H1 (cell line): Measurements from ENCODE around the gene AUH. TPM values are rescaled to one million over a fixed set of nuclear protein-coding genes. Genes with fewer than 3 reads are reported as not detected.

ENCODE experiments used
- CTCF ChIA-PET: fragments of 300-600 bp; sonication (Branson Sonifier 250); formaldehyde crosslinking; loops from one replicate; lab custom pipeline; 2021; ENCODE audit not compliant: partially characterized antibody; lab: Charles Lee
- POLR2A ChIA-PET: fragments of 300-600 bp; sonication (Branson Sonifier 250); formaldehyde crosslinking; loops from one replicate; lab custom pipeline; 2021; ENCODE audit warnings: inconsistent platforms; ENCODE audit not compliant: partially characterized antibody; lab: Charles Lee
- DNase-seq, 2 experiments: peaks; one replicate each; pipeline versions ENCODE4 v3.0.0 to v3.0.0-alpha.2; 2010 to 2022; ENCODE audit warnings: low spot score in 2 of 2, low read depth in 1 of 2, mixed read lengths in 1 of 2
- FAIRE-seq: peaks from 2 replicates; lab custom pipeline; 2011; peaks lifted over from hg19 to GRCh38; lab: Jason Lieb, UNC
- H2AFZ ChIP-seq: 2 replicates; pipeline ENCODE4 v1.8.1; 2012; ENCODE audit warnings: low read length, inconsistent platforms
- H2AK5ac ChIP-seq: 2 replicates; pipeline ENCODE4 v1.6.1; 2013; ENCODE audit warnings: low read depth, low read length
- H2BK120ac ChIP-seq: replicated peaks from 2 replicates; pipeline ENCODE3; 2013; ENCODE audit warnings: low read depth, low read length, inconsistent platforms
- H2BK12ac ChIP-seq: 2 replicates; pipeline ENCODE4 v1.6.1; 2013; ENCODE audit warnings: low read depth, low read length
- H2BK15ac ChIP-seq: 2 replicates; pipeline ENCODE4 v1.6.1; 2013; ENCODE audit warnings: low read length
- H2BK20ac ChIP-seq: 2 replicates; pipeline ENCODE4 v1.6.1; 2013; ENCODE audit warnings: low read length
- H2BK5ac ChIP-seq: 2 replicates; pipeline ENCODE4 v1.6.1; 2013; ENCODE audit warnings: low read depth, low read length
- H3K14ac ChIP-seq: 2 replicates; pipeline ENCODE4 v1.6.1; 2013; ENCODE audit warnings: inconsistent platforms; ENCODE audit not compliant: insufficient read length
- H3K18ac ChIP-seq: 2 replicates; pipeline ENCODE4 v1.6.1; 2013; ENCODE audit warnings: low read length; ENCODE audit errors: extremely low read depth
- H3K23ac ChIP-seq: 2 replicates; pipeline ENCODE4 v1.6.1; 2013; ENCODE audit warnings: inconsistent platforms; ENCODE audit not compliant: insufficient read length
- H3K23me2 ChIP-seq: 2 replicates; pipeline ENCODE4 v1.6.1; 2013; ENCODE audit warnings: low read depth, low read length
- H3K27ac ChIP-seq: 2 replicates; pipeline ENCODE4 v1.6.1; 2011; ENCODE audit warnings: low read depth, low read length, inconsistent platforms
- H3K27me3 ChIP-seq, 4 experiments: replicated peaks in 1 of 4; 1 replicate in 1 of 4; 2 replicates in 3 of 4; pipeline versions ENCODE4 v1.6.1 to v1.8.1; 2011 to 2013; ENCODE audit warnings: low read length in 3 of 4, mild to moderate bottlenecking in 3 of 4, inconsistent platforms in 2 of 4, mixed read lengths in 2 of 4, moderate library complexity in 1 of 4; ENCODE audit not compliant: control insufficient read depth in 3 of 4, insufficient read depth in 3 of 4; ENCODE audit errors: extremely low read depth in 1 of 4
- H3K36me3 ChIP-seq, 4 experiments: 2 replicates each; pipeline versions ENCODE4 v1.6.1 to v1.8.1; 2011 to 2013; ENCODE audit warnings: mild to moderate bottlenecking in 4 of 4, low read length in 3 of 4, moderate library complexity in 2 of 4, control low read depth in 1 of 4, inconsistent platforms in 1 of 4; ENCODE audit not compliant: insufficient read depth in 4 of 4, control insufficient read depth in 2 of 4
- H3K4ac ChIP-seq: replicated peaks from 2 replicates; pipeline ENCODE3; 2013; ENCODE audit warnings: low read length, low read depth, mixed read lengths, inconsistent platforms; ENCODE audit not compliant: insufficient read length
- H3K4me1 ChIP-seq, 4 experiments: replicated peaks in 1 of 4; 1 replicate in 1 of 4; 2 replicates in 3 of 4; pipeline versions ENCODE4 v1.6.1 to v1.8.1; 2011 to 2013; ENCODE audit warnings: low read length in 3 of 4, inconsistent platforms in 2 of 4, mixed read lengths in 1 of 4; ENCODE audit not compliant: insufficient read depth in 4 of 4, control insufficient read depth in 3 of 4
- H3K4me2 ChIP-seq, 2 experiments: 2 replicates each; pipeline versions ENCODE4 v1.6.1 to v1.8.1; 2011 to 2013; ENCODE audit warnings: low read depth in 2 of 2, low read length in 2 of 2, control low read depth in 1 of 2, inconsistent platforms in 1 of 2, mild to moderate bottlenecking in 1 of 2; ENCODE audit not compliant: insufficient read depth in 1 of 2
- H3K4me3 ChIP-seq, 4 experiments: fragments of 200-600, 300-600 bp in 1 of 4; sonication (generic), shearing (Covaris generic), sonication (Bioruptor Twin) in 1 of 4; 2 replicates each; pipeline versions ENCODE4 v1.5.1 to v1.8.1; 2011 to 2016; ENCODE audit warnings: low read length in 4 of 4, low read depth in 3 of 4, control low read depth in 2 of 4, inconsistent platforms in 2 of 4, mild to moderate bottlenecking in 2 of 4, mixed read lengths in 1 of 4, moderate library complexity in 1 of 4; ENCODE audit not compliant: insufficient read depth in 2 of 4; ENCODE audit errors: extremely low read depth in 1 of 4
- H3K56ac ChIP-seq: replicated peaks from 2 replicates; pipeline ENCODE3; 2013; ENCODE audit warnings: low read depth, mild to moderate bottlenecking, mixed read lengths, low read length, inconsistent platforms; ENCODE audit not compliant: insufficient read length
- H3K79me1 ChIP-seq: 2 replicates; pipeline ENCODE4 v1.6.1; 2013; ENCODE audit warnings: low read depth, low read length, control low read depth
- H3K79me2 ChIP-seq, 2 experiments: 2 replicates each; pipeline versions ENCODE4 v1.6.1 to v1.8.1; 2012 to 2013; ENCODE audit warnings: low read length in 2 of 2, mild to moderate bottlenecking in 2 of 2, inconsistent platforms in 1 of 2; ENCODE audit not compliant: insufficient read depth in 2 of 2, control insufficient read depth in 1 of 2
- H3K9ac ChIP-seq, 4 experiments: replicated peaks in 1 of 4; 1 replicate in 1 of 4; 2 replicates in 3 of 4; pipeline versions ENCODE4 v1.6.1 to v1.8.1; 2011 to 2013; ENCODE audit warnings: low read depth in 3 of 4, low read length in 3 of 4, control low read depth in 2 of 4, mild to moderate bottlenecking in 2 of 4, moderate library complexity in 2 of 4, inconsistent platforms in 1 of 4; ENCODE audit errors: extremely low read depth in 1 of 4
- H3K9me3 ChIP-seq, 2 experiments: 2 replicates each; pipeline versions ENCODE4 v1.6.1 to v1.8.1; 2012 to 2013; ENCODE audit warnings: mild to moderate bottlenecking in 2 of 2, moderate library complexity in 2 of 2, control low read depth in 1 of 2, inconsistent platforms in 1 of 2, low read depth in 1 of 2, low read length in 1 of 2, mixed read lengths in 1 of 2; ENCODE audit not compliant: insufficient read depth in 2 of 2
- H4K20me1 ChIP-seq, 2 experiments: replicated peaks in 1 of 2; 2 replicates each; pipeline versions ENCODE3 to v1.8.1; 2011 to 2013; ENCODE audit warnings: inconsistent platforms in 2 of 2, low read length in 2 of 2, mild to moderate bottlenecking in 1 of 2; ENCODE audit not compliant: insufficient read depth in 2 of 2, control insufficient read depth in 1 of 2
- H4K5ac ChIP-seq: 2 replicates; pipeline ENCODE4 v1.6.1; 2013; ENCODE audit warnings: low read length, low read depth, mixed read lengths, inconsistent platforms; ENCODE audit not compliant: insufficient read length
- H4K8ac ChIP-seq: 2 replicates; pipeline ENCODE4 v1.8.0; 2013; ENCODE audit warnings: mild to moderate bottlenecking, moderate library complexity, low read length, inconsistent platforms; ENCODE audit not compliant: insufficient read depth; ENCODE audit errors: extremely low read depth
- H4K91ac ChIP-seq: replicated peaks from 2 replicates; pipeline ENCODE3; 2013; ENCODE audit warnings: low read length, mixed read lengths, inconsistent platforms; ENCODE audit not compliant: insufficient read length
- PHF8 ChIP-seq: fragments of 200-600 bp; sonication (generic); conservative IDR thresholded peaks from 2 replicates; pipeline ENCODE4 v1.7.1; 2012; ENCODE audit warnings: low read depth, mild to moderate bottlenecking, inconsistent platforms, low read length, moderate library complexity
- POLR2AphosphoS5 ChIP-seq: IDR thresholded peaks from 2 replicates; pipeline ENCODE4 v1.6.1; 2011; ENCODE audit warnings: low read depth, low read length
- RFX5 ChIP-seq: IDR thresholded peaks from 2 replicates; pipeline ENCODE4 v1.6.1; 2011; ENCODE audit warnings: low read depth, low read length, improper control_type of control experiment, borderline replicate concordance
- WGBS, 2 experiments: shearing (Covaris generic) in 1 of 2; methylation state at CpG; one replicate each; pipeline versions ENCODE4 v1.1.6 to v1.1.7; 2013 to 2015; ENCODE audit warnings: low lambda C conversion rate in 2 of 2, mixed read lengths in 2 of 2, inconsistent platforms in 1 of 2, low coverage in 1 of 2, missing lambda C conversion rate in 1 of 2; ENCODE audit not compliant: insufficient replicate concordance in 2 of 2, insufficient coverage in 1 of 2, insufficient read length in 1 of 2; ENCODE audit errors: extremely low coverage in 1 of 2, missing lambda C conversion rate in 1 of 2; 5-methylcytosine and 5-hydroxymethylcytosine counted together
- polyA plus RNA-seq, 7 experiments: library from polyadenylated mRNA; depleted of rRNA in 3 of 7; stranded (reverse) in 5 of 7; unstranded in 2 of 7; fragments of >200 nt in 5 of 7; fragments of 200-250 nt in 2 of 7; gene quantifications; 1 replicate in 5 of 7; 2 replicates in 1 of 7; 4 replicates in 1 of 7; pipeline versions ENCODE4 v1.2.1 to v1.2.3, GENCODE V29; 2011 to 2013; ENCODE audit warnings: missing spikeins in 2 of 7, mixed read lengths in 2 of 7
- total RNA-seq: library from RNA; stranded (reverse); fragmentation: NEBNext Ultra II Directional; extraction: Animal tissue kit (Norgen Biotek cat#: 25700); gene quantifications from 2 replicates; pipeline ENCODE4 v1.2.1, GENCODE V29; 2021

The AUH gene
- total and polyA plus RNA-seq, 2 of the 8 experiments (the other 6 are each of a cell fraction or from before 2014, with no cell fraction given) = 5.8 to 21.9 TPM

DNA sequence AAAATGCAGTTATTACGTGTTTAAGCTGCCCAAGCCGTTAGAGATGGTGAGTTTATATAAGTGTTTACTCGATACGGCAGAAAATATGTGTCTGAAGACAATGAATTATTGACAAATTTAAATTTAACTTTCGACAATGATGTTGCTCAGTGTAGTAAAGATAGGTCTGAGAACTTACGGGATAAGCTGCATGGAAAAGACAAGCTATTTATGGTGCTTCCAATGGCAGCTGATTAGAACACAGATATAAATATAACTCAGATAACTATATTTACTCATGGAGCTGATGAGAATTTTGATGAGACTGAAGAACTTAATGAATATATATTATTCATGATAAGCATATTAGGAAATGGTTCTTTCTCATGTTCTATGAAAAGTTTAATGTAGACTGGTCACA is 139.3 kb downstream of the AUH start:
- peaks cover 0 to 13% (median 0%) of the 10 kb centered on the region in 4 experiments; a peak in 2 of 8 replicates for H3K36me3 ChIP-seq
- no peak overlapping the region for H2BK5ac ChIP-seq
- H3K18ac ChIP-seq = no peak overlapping the region
- WGBS, 2 experiments = 93% methylated on average over 6 of the region's 6 CpGs; no CpG with 5 or more reads in 1 of the 2 experiments
- no peak overlapping the region for H3K9ac ChIP-seq
- no peak overlapping the region for H2BK20ac ChIP-seq
- H4K20me1 ChIP-seq = no peaks in the 10 kb centered on the region
- H3K14ac ChIP-seq = no peak overlapping the region
- no peak overlapping the region for H2BK15ac ChIP-seq
- no peak overlapping the region for H4K91ac ChIP-seq
- H2BK12ac ChIP-seq = no peak overlapping the region
- H3K27me3 ChIP-seq = no peaks in the 10 kb centered on the region
- DNase-seq = no peak
- no peak overlapping the region for H2BK120ac ChIP-seq
- H3K4me2 ChIP-seq = no peak overlapping the region
- H3K79me1 ChIP-seq = no peaks in the 10 kb centered on the region
- no peak for FAIRE-seq
- ChIA-PET CTCF (interaction anchor here (0.6 to 0.9 kb wide), 2 partner anchors 12 to 189 kb away, joined by 3 to 4 read pairs; no protein-coding TSS in a partner anchor), POLR2A (no interaction called here)
- H2AFZ ChIP-seq = no peak overlapping the region
- no peak overlapping the region for H3K4ac ChIP-seq
- H3K79me2 ChIP-seq = no peaks in the 10 kb centered on the region
- no peak overlapping the region for H3K27ac ChIP-seq
- no peak overlapping the region for H3K56ac ChIP-seq
- no peak overlapping the region for H3K4me3 ChIP-seq
- H2AK5ac ChIP-seq = no peak overlapping the region
- H3K4me1 ChIP-seq = peaks cover 0 to 4% (median 0%) of the 10 kb centered on the region in 4 experiments; a peak in 3 of 7 replicates
- H3K23ac ChIP-seq = no peak overlapping the region
- no peaks in the 10 kb centered on the region for H3K23me2 ChIP-seq
- no peak overlapping the region for H4K5ac ChIP-seq
- no peaks in the 10 kb centered on the region for H3K9me3 ChIP-seq
- H4K8ac ChIP-seq = no peak overlapping the region
- TF ChIP-seq POLR2AphosphoS5 (no peak), PHF8 (no peak), RFX5 (no peak)
